Astrocyte (in vitro differentiated cells and primary cell): ENCODE measurements around the gene LIMS1. TPM values are rescaled to one million over a fixed set of nuclear protein-coding genes. Genes with fewer than 3 reads are reported as not detected.
A peak's percentile ranks its signal among the peaks of the same experiment; 100 is the strongest.

Source experiments
- DNase-seq: peaks from one replicate; pipeline ENCODE4 v3.0.0-alpha.2; 2010; ENCODE audit warnings: low read depth
- FAIRE-seq: peaks from 2 replicates; lab custom pipeline; 2011; peaks lifted over from hg19 to GRCh38; lab: Jason Lieb, UNC
- H2AFZ ChIP-seq: 2 replicates; pipeline ENCODE4 v1.6.0; 2012; ENCODE audit warnings: low read depth, low read length, inconsistent platforms
- H3K27ac ChIP-seq: 2 replicates; pipeline ENCODE4 v1.5.1; 2011; ENCODE audit warnings: low read depth, low read length, inconsistent platforms
- H3K27me3 ChIP-seq: 2 replicates; pipeline ENCODE4 v1.6.0; 2011; ENCODE audit warnings: low read length, inconsistent platforms; ENCODE audit not compliant: insufficient read depth
- H3K36me3 ChIP-seq: 2 replicates; pipeline ENCODE4 v1.5.1; 2011; ENCODE audit warnings: low read length, inconsistent platforms; ENCODE audit not compliant: insufficient read depth
- H3K4me1 ChIP-seq: 2 replicates; pipeline ENCODE4 v1.5.1; 2011; ENCODE audit warnings: low read length, inconsistent platforms; ENCODE audit not compliant: insufficient read depth
- H3K4me2 ChIP-seq: 2 replicates; pipeline ENCODE4 v1.6.0; 2012; ENCODE audit warnings: low read length, inconsistent platforms
- H3K4me3 ChIP-seq: 2 replicates; pipeline ENCODE4 v1.5.1; 2011; ENCODE audit warnings: low read depth, mild to moderate bottlenecking, low read length, inconsistent platforms; ENCODE audit not compliant: insufficient read depth
- H3K79me2 ChIP-seq: 2 replicates; pipeline ENCODE4 v1.6.0; 2012; ENCODE audit warnings: mild to moderate bottlenecking, low read length, inconsistent platforms; ENCODE audit not compliant: insufficient read depth
- H3K9ac ChIP-seq: 2 replicates; pipeline ENCODE4 v1.6.0; 2012; ENCODE audit warnings: mild to moderate bottlenecking, low read length, inconsistent platforms
- H3K9me3 ChIP-seq: 2 replicates; pipeline ENCODE4 v1.5.1; 2012; ENCODE audit warnings: low read depth, mild to moderate bottlenecking, low read length, inconsistent platforms; ENCODE audit not compliant: insufficient read depth
- H4K20me1 ChIP-seq: 2 replicates; pipeline ENCODE4 v1.6.0; 2012; ENCODE audit warnings: low read length, inconsistent platforms; ENCODE audit not compliant: insufficient read depth
- H3K27ac Mint-ChIP-seq: one replicate; pipeline ENCODE4 v1.8.0; 2021; ENCODE audit warnings: mild to moderate bottlenecking, mixed read lengths; ENCODE audit not compliant: unreplicated experiment
- H3K27me3 Mint-ChIP-seq: one replicate; pipeline ENCODE4 v1.8.0; 2021; ENCODE audit warnings: low read depth, mixed read lengths; ENCODE audit not compliant: unreplicated experiment
- H3K36me3 Mint-ChIP-seq: one replicate; pipeline ENCODE4 v1.8.0; 2021; ENCODE audit warnings: low read depth, mixed read lengths; ENCODE audit not compliant: unreplicated experiment
- H3K4me1 Mint-ChIP-seq: one replicate; pipeline ENCODE4 v1.8.0; 2021; ENCODE audit warnings: low read depth, mixed read lengths; ENCODE audit not compliant: unreplicated experiment
- H3K4me3 Mint-ChIP-seq: one replicate; pipeline ENCODE4 v1.8.0; 2021; ENCODE audit warnings: mild to moderate bottlenecking, moderate library complexity, mixed read lengths; ENCODE audit not compliant: unreplicated experiment
- H3K9me3 Mint-ChIP-seq: one replicate; pipeline ENCODE4 v1.8.0; 2021; ENCODE audit warnings: mild to moderate bottlenecking, mixed read lengths; ENCODE audit not compliant: unreplicated experiment
- CTCF ChIP-seq: IDR thresholded peaks from 2 replicates; pipeline ENCODE4 v1.5.1; 2011; ENCODE audit warnings: low read depth, mild to moderate bottlenecking, inconsistent platforms, low read length, moderate library complexity; ENCODE audit not compliant: insufficient read depth
- EZH2 ChIP-seq: IDR thresholded peaks from 2 replicates; pipeline ENCODE4 v1.6.1; 2012; ENCODE audit warnings: mild to moderate bottlenecking, low read length, inconsistent platforms; ENCODE audit not compliant: insufficient read depth
- total RNA-seq: library from RNA; stranded (reverse); gene quantifications from 2 replicates; pipeline ENCODE4 v1.2.1, GENCODE V29; 2021

The LIMS1 gene
- total RNA-seq, 1 donor from 2014 or later, result 205 TPM

DNA sequence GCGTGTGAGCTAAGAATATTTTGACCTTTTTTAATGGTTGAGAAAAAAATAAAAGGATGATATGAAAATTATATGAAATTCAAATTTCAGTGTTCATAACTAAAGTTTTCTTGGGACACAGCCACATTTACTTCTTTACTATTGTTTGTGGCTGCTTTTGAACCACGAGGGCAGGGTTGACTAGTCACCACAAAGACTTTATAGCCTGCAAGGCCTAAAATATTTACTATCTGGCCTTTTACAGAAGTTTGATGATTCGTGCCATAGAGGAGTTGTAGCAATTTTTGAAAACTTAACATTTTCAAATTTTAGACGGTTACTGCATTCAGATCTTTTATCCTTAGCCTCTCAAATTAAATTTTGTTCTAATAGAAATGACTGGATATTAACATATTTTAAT lies 69.9 kb downstream of the LIMS1 start:
- peaks cover 12% of the 10 kb centered on the region for H3K4me1 ChIP-seq
- Mint-ChIP-seq H3K36me3 (peaks cover 18% of the 10 kb centered on the region), H3K4me1 (peaks cover 47% of the 10 kb centered on the region), H3K4me3 (no peak overlapping the region), H3K9me3 (no peaks in the 10 kb centered on the region), H3K27ac (no peak overlapping the region), H3K27me3 (no peaks in the 10 kb centered on the region)
- peaks cover 35% of the 10 kb centered on the region for H4K20me1 ChIP-seq
- peak overlapping the region; percentile 11 for H3K4me2 ChIP-seq
- H3K79me2 ChIP-seq, result peaks cover 93% of the 10 kb centered on the region
- FAIRE-seq (no peak), DNase-seq (no peak)
- H3K4me3 ChIP-seq, result no peak overlapping the region
- H3K9me3 ChIP-seq, result no peaks in the 10 kb centered on the region
- no peak overlapping the region for H3K27ac ChIP-seq
- TF ChIP-seq CTCF (no peak), EZH2 (no peak)
- H3K27me3 ChIP-seq, result no peaks in the 10 kb centered on the region
- no peaks in the 10 kb centered on the region for H3K36me3 ChIP-seq
- H3K9ac ChIP-seq, result no peak overlapping the region
- no peak overlapping the region for H2AFZ ChIP-seq

DNA sequence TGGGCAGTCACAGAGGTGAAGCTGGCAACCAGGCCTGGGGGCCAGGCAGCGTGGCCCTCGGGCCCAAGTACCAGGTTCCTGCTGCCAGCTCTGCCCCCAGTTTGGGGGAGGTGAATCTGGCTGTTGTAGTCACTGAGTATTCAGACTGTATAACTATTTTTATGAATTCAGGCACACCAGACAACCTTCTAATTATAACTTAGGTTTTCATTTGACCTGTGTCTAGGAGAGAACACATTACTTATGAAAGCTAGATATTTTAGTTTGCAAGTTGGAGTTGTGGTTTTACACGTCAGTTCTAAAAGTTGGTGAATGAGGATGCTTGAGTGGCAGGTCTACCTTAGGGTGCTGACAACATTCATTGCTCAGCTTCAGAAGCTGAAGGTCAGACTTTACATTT lies 71.7 kb downstream of the LIMS1 start:
- H3K4me3 Mint-ChIP-seq, result no peak overlapping the region
- no peaks in the 10 kb centered on the region for H3K9me3 Mint-ChIP-seq
- no peaks in the 10 kb centered on the region for H3K27me3 Mint-ChIP-seq
- Histone ChIP-seq H3K4me1 (peaks cover 12% of the 10 kb centered on the region), H4K20me1 (peaks cover 41% of the 10 kb centered on the region), H3K36me3 (no peaks in the 10 kb centered on the region), H3K9me3 (no peaks in the 10 kb centered on the region), H3K9ac (no peak overlapping the region), H3K4me3 (no peak overlapping the region), H2AFZ (no peak overlapping the region), H3K79me2 (peaks cover 99% of the 10 kb centered on the region), H3K27ac (no peak overlapping the region), H3K4me2 (no peak overlapping the region), H3K27me3 (no peaks in the 10 kb centered on the region)
- DNase-seq, result no peak
- peaks cover 49% of the 10 kb centered on the region for H3K4me1 Mint-ChIP-seq
- H3K27ac Mint-ChIP-seq, result no peak overlapping the region
- FAIRE-seq, result no peak
- H3K36me3 Mint-ChIP-seq, result peaks cover 17% of the 10 kb centered on the region
- no peak for TF ChIP-seq CTCF
- no peak for TF ChIP-seq EZH2

DNA sequence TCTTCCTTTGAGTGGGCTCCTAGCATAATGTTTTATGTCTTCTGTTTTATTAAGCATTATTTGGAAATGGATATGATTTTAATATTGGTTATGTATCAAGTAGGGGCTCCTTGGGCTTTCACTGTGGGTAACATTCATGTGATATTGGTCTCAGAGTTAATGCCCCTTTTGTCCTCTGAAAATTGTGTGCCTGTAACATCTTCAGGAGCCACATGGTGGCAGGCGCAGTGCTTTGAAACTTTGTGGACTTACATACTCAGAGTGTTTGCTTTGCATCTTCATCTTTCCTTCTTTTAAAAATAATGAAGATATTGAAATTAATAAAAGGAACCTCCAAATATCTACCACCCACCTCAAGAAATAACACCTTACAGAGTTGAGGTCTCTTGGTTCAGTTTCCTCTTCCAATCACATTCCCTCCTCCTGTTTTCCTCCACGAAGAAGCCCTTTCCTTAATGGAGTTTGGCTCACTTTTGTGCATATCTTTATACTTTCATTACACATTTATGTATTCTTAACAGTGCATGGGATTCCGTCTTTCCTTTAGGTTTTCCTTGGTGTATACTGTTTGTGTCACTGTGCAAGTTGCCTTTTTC lies 73.5 kb downstream of the LIMS1 start:
- Histone ChIP-seq H3K36me3 (no peaks in the 10 kb centered on the region), H4K20me1 (peaks cover 55% of the 10 kb centered on the region), H3K4me1 (peaks cover 12% of the 10 kb centered on the region), H2AFZ (no peak overlapping the region), H3K9me3 (no peaks in the 10 kb centered on the region), H3K27me3 (no peaks in the 10 kb centered on the region), H3K27ac (no peak overlapping the region), H3K79me2 (peaks cover 96% of the 10 kb centered on the region), H3K9ac (no peak overlapping the region), H3K4me2 (no peak overlapping the region), H3K4me3 (no peak overlapping the region)
- peak overlapping the region; percentile 38 for H3K27ac Mint-ChIP-seq
- peak; percentile 57 for TF ChIP-seq CTCF
- TF ChIP-seq EZH2, result no peak
- no peaks in the 10 kb centered on the region for H3K9me3 Mint-ChIP-seq
- peaks cover 57% of the 10 kb centered on the region for H3K4me1 Mint-ChIP-seq
- H3K36me3 Mint-ChIP-seq, result peaks cover 10% of the 10 kb centered on the region
- DNase-seq (no peak), FAIRE-seq (peak; percentile 43)
- H3K27me3 Mint-ChIP-seq, result no peaks in the 10 kb centered on the region
- H3K4me3 Mint-ChIP-seq, result no peak overlapping the region
